Measurements from ENCODE around the gene PLCXD3. TPM values are rescaled to one million over a fixed set of nuclear protein-coding genes. Genes with fewer than 3 reads are reported as not detected.

The PLCXD3 gene
- total and polyA plus RNA-seq, 12 donors, result 25.4 to 104 (median 51.6) TPM

DNA sequence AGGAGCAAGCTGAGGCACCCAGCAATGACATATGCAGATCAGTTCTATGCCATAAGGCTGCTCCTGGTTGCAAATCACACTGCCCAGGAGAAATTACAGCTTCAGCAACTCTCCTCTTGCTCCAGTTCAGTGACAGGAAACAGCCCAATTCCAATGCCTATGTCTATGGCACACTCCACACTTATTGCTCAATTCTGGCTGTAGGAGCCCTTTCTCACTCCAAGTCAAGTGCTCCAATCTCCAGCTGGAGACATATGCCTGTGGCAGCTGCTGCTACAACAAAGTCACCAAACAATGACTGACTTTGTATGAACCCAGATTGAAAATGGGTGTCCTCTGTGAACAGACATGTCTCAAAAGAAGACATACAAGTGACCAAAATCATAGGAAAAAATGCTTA, 31.8 kb upstream of the PLCXD3 start:
- Histone ChIP-seq H3K27me3 (no peaks in the 10 kb centered on the region), H3K36me3 (no peaks in the 10 kb centered on the region), H3K9me3 (peaks cover 0 to 26% (median 2%) of the 10 kb centered on the region in 11 donors), H3K4me3 (no peak overlapping the region), H3K4me1 (peaks cover 0 to 17% (median 0%) of the 10 kb centered on the region in 9 donors), H3K27ac (no peak overlapping the region)
- ATAC-seq (peak; percentile 51 to 94 (median 80)), DNase-seq (peak; percentile 9 to 18)
- intact Hi-C loops (cut with DNase I), result loop anchor here in 1 of 10 donors (10.0 kb wide), 1 partner anchor 637 kb away; the partner anchor contains the start of gene C7
- no peak for TF ChIP-seq CTCF (IDR thresholded peaks at IDR 0.05)

DNA sequence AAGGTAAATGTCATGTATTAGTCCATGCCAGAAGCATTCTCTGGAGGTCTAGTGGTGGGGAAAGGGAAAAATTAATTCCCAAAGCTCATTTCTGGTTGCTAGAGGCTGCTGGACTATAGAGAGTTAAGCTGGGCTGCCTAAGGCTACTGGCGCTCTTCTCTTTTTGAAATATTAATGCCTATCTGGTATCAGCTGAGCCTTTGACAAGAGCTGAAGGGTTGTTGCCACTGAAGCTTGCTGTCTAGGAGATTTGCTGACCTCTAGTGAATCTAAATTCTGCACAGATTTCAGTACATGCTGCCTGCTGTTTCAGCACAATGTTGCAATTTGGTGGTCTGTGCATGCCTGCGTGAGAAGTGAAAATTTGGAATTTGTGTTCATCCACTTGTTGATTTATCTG, 29.1 kb upstream of the PLCXD3 start:
- no peaks in the 10 kb centered on the region for H3K27me3 ChIP-seq
- intact Hi-C loops (cut with DNase I), result loop anchor here in 2 of 10 donors (10.0 kb wide), 1 partner anchor 635 kb away; the partner anchor contains the start of gene C7 (in 2 of the 2)
- H3K36me3 ChIP-seq, result no peaks in the 10 kb centered on the region
- no peak overlapping the region for H3K4me3 ChIP-seq
- TF ChIP-seq CTCF (IDR thresholded peaks at IDR 0.05), result peak in 3 of 9 donors; percentile 41 to 44 (median 44)
- H3K4me1 ChIP-seq, result peaks cover 0 to 17% (median 0%) of the 10 kb centered on the region in 9 donors
- no peak overlapping the region for H3K27ac ChIP-seq
- H3K9me3 ChIP-seq, result peaks cover 0 to 30% (median 4%) of the 10 kb centered on the region in 11 donors
- WGBS, 2 donors, result 56 to 62% methylated on average over 2 of the region's 2 CpGs
- ATAC-seq, result peak in 6 of 8 donors; percentile 58 to 78 (median 76)
- no peak for DNase-seq

DNA sequence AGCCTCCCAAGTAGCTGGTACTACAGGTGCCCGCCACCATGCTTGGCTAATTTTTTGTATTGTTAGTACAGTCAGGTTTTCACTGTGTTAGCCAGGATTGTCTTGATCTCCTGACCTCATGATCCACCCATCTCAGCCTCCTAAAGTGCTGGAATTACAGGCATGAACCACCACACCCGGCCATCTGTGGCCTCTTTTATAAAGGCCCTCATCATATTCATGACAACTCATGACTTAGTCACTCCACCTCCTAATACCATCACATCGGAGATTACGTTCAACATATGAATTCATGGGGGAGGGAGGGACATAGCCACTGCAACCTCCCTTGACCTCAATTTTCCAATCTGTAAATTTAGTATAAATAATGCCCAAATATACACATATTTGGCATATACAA, 27.2 kb upstream of the PLCXD3 start:
- Histone ChIP-seq H3K4me1 (peaks cover 0 to 17% (median 0%) of the 10 kb centered on the region in 9 donors), H3K36me3 (no peaks in the 10 kb centered on the region), H3K9me3 (peaks cover 0 to 30% (median 4%) of the 10 kb centered on the region in 11 donors), H3K4me3 (no peak overlapping the region), H3K27ac (no peak overlapping the region), H3K27me3 (no peaks in the 10 kb centered on the region)
- intact Hi-C loops (cut with DNase I), result loop anchor here in 2 of 10 donors (10.0 kb wide), 1 partner anchor 633 kb away; the partner anchor contains the start of gene C7 (in 2 of the 2)
- DNase-seq (no peak), ATAC-seq (no peak)
- 90 to 92% methylated on average over 4 of the region's 4 CpGs for WGBS, 2 donors
- TF ChIP-seq CTCF (IDR thresholded peaks at IDR 0.05), result no peak

- Histone ChIP-seq H3K4me1 (peaks cover 0 to under 1% (median 0%) of the 10 kb centered on the region in 9 donors), H3K36me3 (no peaks in the 10 kb centered on the region), H3K27ac (no peak overlapping the region), H3K9me3 (peaks cover 0 to 51% (median 13%) of the 10 kb centered on the region in 11 donors), H3K27me3 (no peaks in the 10 kb centered on the region), H3K4me3 (no peak overlapping the region)
- intact Hi-C loops (cut with DNase I), result loop anchor here in 2 of 10 donors (10.0 kb wide), 1 partner anchor 628 kb away; the partner anchor contains the start of gene C7 (in 2 of the 2)
- DNase-seq (no peak), ATAC-seq (no peak)
- no peak for TF ChIP-seq CTCF (IDR thresholded peaks at IDR 0.05)
- 78 to 100% methylated on average over 1 of the region's 1 CpG for WGBS, 2 donors
Measured at GRCh38 chr5:41532485-41532884, 22.1 kb upstream of the PLCXD3 start.
